HepG2 (cell line): Measurements from ENCODE around the gene FAM184B. TPM values are rescaled to one million over a fixed set of nuclear protein-coding genes. Genes with fewer than 3 reads are reported as not detected.
A peak's percentile ranks its signal among the peaks of the same experiment; 100 is the strongest.

Source experiments
- ATAC-seq: fragments of 200-7000 bp; cut with Tn5 transposase; 3 replicates; pipeline ENCODE4 v1.9.1; 2020; ENCODE audit warnings: mild to moderate bottlenecking, moderate library complexity
- BruUV-seq: library from RNA; stranded (reverse); fragments of 400-500 nt; replicated peaks from 2 replicates; lab custom pipeline; 2021; lab: Mats Ljungman, UMichigan
- CTCF ChIA-PET: fragments of 300-600 bp; formaldehyde crosslinking; extraction: SDS; loops from one replicate; lab custom pipeline; 2021; ENCODE audit warnings: low total read pairs, inconsistent platforms, low intra/inter-chr PET ratio; lab: Yijun Ruan, JAX
- POLR2A ChIA-PET: fragments of 350-600 bp; sonication (Branson Sonifier 250); formaldehyde crosslinking; loops from one replicate; lab custom pipeline; 2020; ENCODE audit warnings: antibody characterized with exemption, inconsistent platforms; lab: Yijun Ruan, JAX
- DNase-seq: peaks from one replicate; pipeline ENCODE4 v3.0.0-alpha.2; 2015; ENCODE audit warnings: low spot score
- FAIRE-seq: peaks from 3 replicates; lab custom pipeline; 2011; peaks lifted over from hg19 to GRCh38; lab: Jason Lieb, UNC
- H2AFZ ChIP-seq: one replicate; pipeline ENCODE4 v1.6.1; 2011; ENCODE audit warnings: low read length, inconsistent platforms
- H3K27ac ChIP-seq: fragments of 300-600 bp; 3 replicates; pipeline ENCODE4 v1.8.0; 2011; ENCODE audit warnings: mixed run types, mild to moderate bottlenecking, mixed read lengths, low read length, inconsistent platforms; ENCODE audit not compliant: insufficient read depth; ENCODE audit errors: extremely low read length
- H3K27me3 ChIP-seq, 2 experiments: fragments of 200-600 bp in 1 of 2; 2 replicates in 1 of 2; 3 replicates in 1 of 2; pipeline versions ENCODE4 v1.6.0 to v1.8.0; 2011; ENCODE audit warnings: low read length in 2 of 2, mild to moderate bottlenecking in 2 of 2, moderate library complexity in 2 of 2, inconsistent platforms in 1 of 2; ENCODE audit not compliant: insufficient read depth in 2 of 2, control insufficient read depth in 1 of 2
- H3K36me3 ChIP-seq, 2 experiments: fragments of 200-600 bp in 1 of 2; replicated peaks in 1 of 2; 2 replicates in 1 of 2; 3 replicates in 1 of 2; pipeline versions ENCODE4 v1.5.1 to v1.8.0; 2011; ENCODE audit warnings: low read length in 2 of 2, inconsistent platforms in 1 of 2; ENCODE audit not compliant: insufficient read depth in 2 of 2, control insufficient read depth in 1 of 2
- H3K4me1 ChIP-seq: 2 replicates; pipeline ENCODE4 v1.5.1; 2012; ENCODE audit warnings: low read length, inconsistent platforms; ENCODE audit not compliant: insufficient read depth
- H3K4me2 ChIP-seq: 2 replicates; pipeline ENCODE4 v1.6.0; 2011; ENCODE audit warnings: low read depth, low read length, inconsistent platforms
- H3K4me3 ChIP-seq, 3 experiments: fragments of 200-600 bp in 1 of 3; sonication (generic), shearing (Covaris generic) in 1 of 3; replicated peaks in 1 of 3; 2 replicates each; pipeline ENCODE4 v1.5.1; 2011 to 2016; ENCODE audit warnings: low read length in 3 of 3, inconsistent platforms in 2 of 3, low read depth in 2 of 3, mild to moderate bottlenecking in 2 of 3, control low read depth in 1 of 3, mixed read lengths in 1 of 3; ENCODE audit not compliant: insufficient read depth in 1 of 3
- H3K79me2 ChIP-seq: one replicate; pipeline ENCODE4 v1.6.1; 2011; ENCODE audit warnings: low read length, inconsistent platforms; ENCODE audit not compliant: insufficient read depth
- H3K9ac ChIP-seq: 2 replicates; pipeline ENCODE4 v1.6.0; 2011; ENCODE audit warnings: mild to moderate bottlenecking, low read depth, low read length, inconsistent platforms; ENCODE audit not compliant: insufficient read depth
- H3K9me3 ChIP-seq: 2 replicates; pipeline ENCODE4 v1.5.1; 2012; ENCODE audit warnings: mild to moderate bottlenecking, low read length
- H4K20me1 ChIP-seq: 2 replicates; pipeline ENCODE4 v1.6.0; 2011; ENCODE audit warnings: inconsistent platforms, mild to moderate bottlenecking, low read length, moderate library complexity; ENCODE audit not compliant: insufficient read depth
- HNRNPUL1 ChIP-seq: fragments of 200-400 bp; formaldehyde crosslinking; IDR thresholded peaks from 2 replicates; pipeline ENCODE4 v1.6.1; 2017; ENCODE audit warnings: low read depth, mild to moderate bottlenecking, low read length, moderate library complexity
- KLF16 ChIP-seq, 2 experiments: sonication (generic) in 1 of 2; formaldehyde crosslinking in 1 of 2; IDR thresholded peaks; 2 replicates each; pipeline versions ENCODE4 v1.6.1 to v1.8.0; 2016 to 2023; ENCODE audit warnings: missing genetic modification reagents in 2 of 2, missing compliant biosample characterization in 1 of 2
- ZNF335 ChIP-seq: sonication (generic); formaldehyde crosslinking; IDR thresholded peaks from 2 replicates; pipeline ENCODE4 v1.4.0; 2020; ENCODE audit warnings: missing genetic modification reagents
- ZNF367 ChIP-seq: sonication (generic); formaldehyde crosslinking; IDR thresholded peaks from 2 replicates; pipeline ENCODE4 v1.4.0; 2020; ENCODE audit warnings: missing genetic modification reagents, borderline replicate concordance
- ZNF772 ChIP-seq: sonication (generic); formaldehyde crosslinking; IDR thresholded peaks from 2 replicates; pipeline ENCODE4 v1.5.0; 2020; ENCODE audit warnings: mild to moderate bottlenecking, missing genetic modification reagents
- WGBS: methylation state at CpG from one replicate; pipeline ENCODE4 v1.1.6; 2017; ENCODE audit warnings: low lambda C conversion rate; 5-methylcytosine and 5-hydroxymethylcytosine counted together
- in situ Hi-C: cut with HindIII; loops from 2 replicates; pipeline ENCODE4 v1.10.0; 2017; ENCODE audit warnings: low pct_unique_long_range_greater_than_20kb; ENCODE audit not compliant: extremely low pct_ligation_motif_present
- intact Hi-C: fragments of 100-400 bp; cut with micrococcal nuclease; formaldehyde crosslinking; loops from one replicate; pipeline ENCODE4 v1.10.0; 2022; ENCODE audit not compliant: unreplicated experiment
- polyA plus RNA-seq, 8 experiments: library from polyadenylated mRNA; depleted of rRNA in 3 of 8; stranded (reverse) in 7 of 8; unstranded in 1 of 8; fragments of >200 nt; fragmentation: Illumina TruSeq in 4 of 8; extraction: Trizol in 4 of 8; gene quantifications; 2 replicates each; pipeline versions ENCODE4 v1.2.1 to v1.2.3, GENCODE V29; 2011 to 2016; ENCODE audit warnings: low read depth in 4 of 8, missing spikeins in 1 of 8, mixed read lengths in 1 of 8; ENCODE audit not compliant: insufficient read depth in 1 of 8
- total RNA-seq, 5 experiments: library from RNA; depleted of rRNA; stranded (reverse); fragments of >200 nt; fragmentation: Illumina TruSeq; extraction: Trizol; gene quantifications; 2 replicates each; pipeline ENCODE4 v1.2.3, GENCODE V29; 2016; ENCODE audit warnings: low read depth in 1 of 5
- TF ChIP-seq, protein P1 (sequence below): sonication (generic); formaldehyde crosslinking; IDR thresholded peaks from 2 replicates; pipeline ENCODE4 v1.4.0; 2020; ENCODE audit warnings: missing genetic modification reagents, mild to moderate bottlenecking, borderline replicate concordance
- TF ChIP-seq, protein P2 (sequence below): sonication (generic); formaldehyde crosslinking; IDR thresholded peaks from 2 replicates; pipeline ENCODE4 v1.4.0; 2020; ENCODE audit warnings: mild to moderate bottlenecking, missing genetic modification reagents

Gene FAM184B
- total and polyA plus RNA-seq, 2 of the 13 experiments (the other 11 are each of a cell fraction or from before 2014, with no cell fraction given): not detected

DNA sequence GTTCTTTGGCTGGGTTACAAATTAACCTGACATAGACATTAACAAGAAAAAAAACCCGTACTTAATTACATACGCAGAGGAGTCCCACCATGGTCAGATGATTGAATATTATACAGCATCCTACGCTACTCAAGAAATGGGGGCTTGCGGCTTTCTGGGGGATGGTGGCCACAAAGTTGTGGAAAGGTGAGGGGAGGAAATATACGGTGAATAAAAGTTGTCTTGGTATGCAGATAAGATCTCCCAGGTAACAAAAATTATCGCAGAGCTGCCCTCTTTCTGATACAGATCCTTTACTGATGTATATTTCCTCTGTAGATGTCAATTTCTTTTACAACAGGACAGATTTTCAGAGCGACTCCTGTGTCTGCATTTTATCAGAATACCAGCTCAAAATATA lies 28.2 kb upstream of the FAM184B start:
- in situ Hi-C loops (loop anchor here (10.0 kb wide), 3 partner anchors 215 to 555 kb away; partner anchors contain the start of gene LCORL), intact Hi-C loops (loop anchor here (1.0 to 5.0 kb wide), 3 partner anchors 211 to 261 kb away; no protein-coding TSS in a partner anchor)
- under 1% methylated on average over 7 of the region's 7 CpGs for WGBS
- ATAC-seq (no peak), DNase-seq (peak; percentile 4), FAIRE-seq (no peak)
- Histone ChIP-seq H4K20me1 (peaks cover 34% of the 10 kb centered on the region), H3K9me3 (no peaks in the 10 kb centered on the region), H3K27ac (peak overlapping the region; percentile 97), H3K9ac (peak overlapping the region; percentile 97), H3K27me3 (no peaks in the 10 kb centered on the region; a peak in 1 of 5 replicates), H3K79me2 (peaks cover 95% of the 10 kb centered on the region), H3K36me3 (peaks cover 2 to 17% of the 10 kb centered on the region in 2 experiments; a peak in 4 of 5 replicates), H2AFZ (no peak overlapping the region), H3K4me3 (peak overlapping the region; percentile 87 to 93 (median 90)), H3K4me1 (peaks cover 48% of the 10 kb centered on the region), H3K4me2 (peak overlapping the region; percentile 92)
- TF ChIP-seq ZNF335 (CRISPR knock-in tag) (no peak), ZNF367 (CRISPR knock-in tag) (no peak), ZNF772 (CRISPR knock-in tag) (no peak), HNRNPUL1 (0 out of 2 replicates have a peak, but pooled peaks have one; percentile 43), KLF16 (CRISPR knock-in tag; IDR thresholded peaks at IDR 0.05) (0 out of 4 replicates have a peak, but pooled peaks of 1 of the 2 experiments have one; percentile 4)
- TF ChIP-seq, protein P1, sequence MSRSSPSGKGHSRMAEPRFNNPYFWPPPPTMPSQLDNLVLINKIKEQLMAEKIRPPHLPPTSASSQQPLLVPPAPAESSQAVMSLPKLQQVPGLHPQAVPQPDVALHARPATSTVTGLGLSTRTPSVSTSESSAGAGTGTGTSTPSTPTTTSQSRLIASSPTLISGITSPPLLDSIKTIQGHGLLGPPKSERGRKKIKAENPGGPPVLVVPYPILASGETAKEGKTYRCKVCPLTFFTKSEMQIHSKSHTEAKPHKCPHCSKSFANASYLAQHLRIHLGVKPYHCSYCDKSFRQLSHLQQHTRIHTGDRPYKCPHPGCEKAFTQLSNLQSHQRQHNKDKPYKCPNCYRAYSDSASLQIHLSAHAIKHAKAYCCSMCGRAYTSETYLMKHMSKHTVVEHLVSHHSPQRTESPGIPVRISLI (CRISPR knock-in tag): peak; percentile 24; the same call in 1 of the 2 replicates
- TF ChIP-seq, protein P2, sequence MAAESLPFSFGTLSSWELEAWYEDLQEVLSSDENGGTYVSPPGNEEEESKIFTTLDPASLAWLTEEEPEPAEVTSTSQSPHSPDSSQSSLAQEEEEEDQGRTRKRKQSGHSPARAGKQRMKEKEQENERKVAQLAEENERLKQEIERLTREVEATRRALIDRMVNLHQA (CRISPR knock-in tag): no peak
- POLR2A ChIA-PET: interaction anchor here (0.8 to 1.2 kb wide), 5 partner anchors 9 to 238 kb away, joined by 3 to 7 read pairs (median 3); partner anchors contain the start of gene LCORL
- CTCF ChIA-PET: no interaction called here
- no TSS peak for BruUV-seq
